SK-N-SH (cell line): ENCODE measurements around the gene DES. TPM values are rescaled to one million over a fixed set of nuclear protein-coding genes. Genes with fewer than 3 reads are reported as not detected.

Experiments
- CTCF ChIA-PET: fragments of 300-600, 350-600 bp; formaldehyde crosslinking; extraction: SDS; loops from one replicate; lab custom pipeline; 2021; lab: Yijun Ruan, JAX
- POLR2A ChIA-PET: fragments of 350-600 bp; sonication (Branson Sonifier 250); formaldehyde crosslinking; extraction: SDS; loops from one replicate; lab custom pipeline; 2020; ENCODE audit warnings: antibody characterized with exemption, inconsistent platforms; lab: Yijun Ruan, JAX
- DNase-seq: peaks from one replicate; pipeline ENCODE4 v3.0.0; 2012
- H2AFZ ChIP-seq: fragments of 200-600 bp; sonication (generic); 2 replicates; pipeline ENCODE4 v1.8.1; 2016; ENCODE audit warnings: antibody characterized with exemption, mild to moderate bottlenecking, low read depth
- H3F3A ChIP-seq: fragments of 200-600 bp; sonication (generic); replicated peaks from 2 replicates; pipeline ENCODE3; 2016; ENCODE audit warnings: antibody characterized with exemption, mild to moderate bottlenecking; ENCODE audit not compliant: insufficient read depth
- H3K27ac ChIP-seq, 2 experiments: fragments of 200-500 bp in 1 of 2; fragments of 200-600 bp in 1 of 2; sonication (Bioruptor generic) in 1 of 2; sonication (generic), shearing (Covaris generic) in 1 of 2; 2 replicates each; pipeline versions ENCODE4 v1.5.1 to v1.6.1; 2014 to 2016; ENCODE audit warnings: low read depth in 2 of 2, inconsistent platforms in 1 of 2, low read length in 1 of 2, mild to moderate bottlenecking in 1 of 2, mixed read lengths in 1 of 2
- H3K27me3 ChIP-seq: fragments of 200-600 bp; sonication (generic), shearing (Covaris generic); 2 replicates; pipeline ENCODE4 v1.6.1; 2016; ENCODE audit warnings: mixed run types; ENCODE audit not compliant: insufficient read depth
- H3K36me3 ChIP-seq, 2 experiments: fragments of 200-500 bp in 1 of 2; fragments of 200-600 bp in 1 of 2; sonication (Bioruptor generic) in 1 of 2; sonication (generic) in 1 of 2; replicated peaks in 1 of 2; 2 replicates each; pipeline versions ENCODE3 to v1.5.1; 2014 to 2016; ENCODE audit warnings: low read length in 1 of 2, mild to moderate bottlenecking in 1 of 2; ENCODE audit not compliant: insufficient read depth in 2 of 2, control insufficient read depth in 1 of 2
- H3K4me1 ChIP-seq, 2 experiments: fragments of 200-500 bp in 1 of 2; fragments of 200-600 bp in 1 of 2; sonication (Bioruptor generic) in 1 of 2; sonication (generic), shearing (Covaris generic) in 1 of 2; 2 replicates each; pipeline versions ENCODE4 v1.5.1 to v1.6.1; 2014 to 2016; ENCODE audit warnings: low read depth in 1 of 2, low read length in 1 of 2, mixed run types in 1 of 2; ENCODE audit not compliant: insufficient read depth in 2 of 2, control insufficient read depth in 1 of 2
- H3K4me2 ChIP-seq: fragments of 200-600 bp; sonication (generic), shearing (Covaris generic); 2 replicates; pipeline ENCODE4 v1.6.1; 2017; ENCODE audit warnings: mixed run types
- H3K4me3 ChIP-seq, 2 experiments: fragments of 200-500 bp in 1 of 2; fragments of 200-600 bp in 1 of 2; sonication (Bioruptor generic) in 1 of 2; sonication (generic), shearing (Covaris generic) in 1 of 2; 2 replicates each; pipeline versions ENCODE4 v1.5.1 to v1.8.1; 2014 to 2016; ENCODE audit warnings: low read depth in 2 of 2, inconsistent platforms in 1 of 2, low read length in 1 of 2, mild to moderate bottlenecking in 1 of 2, mixed read lengths in 1 of 2, moderate library complexity in 1 of 2
- H3K79me2 ChIP-seq: fragments of 200-600 bp; sonication (generic); 2 replicates; pipeline ENCODE4 v1.8.1; 2017; ENCODE audit warnings: mild to moderate bottlenecking; ENCODE audit not compliant: insufficient read depth
- H3K9ac ChIP-seq: fragments of 200-600 bp; sonication (generic); 2 replicates; pipeline ENCODE4 v1.6.1; 2017; ENCODE audit warnings: mixed run types
- H3K9me2 ChIP-seq: fragments of 200-600 bp; sonication (generic); 2 replicates; pipeline ENCODE4 v1.6.1; 2017; ENCODE audit warnings: mixed run types
- H3K9me3 ChIP-seq: fragments of 200-600 bp; sonication (generic); 2 replicates; pipeline ENCODE4 v1.6.1; 2017; ENCODE audit warnings: mixed run types, mild to moderate bottlenecking, moderate library complexity
- H4K20me1 ChIP-seq: fragments of 200-600 bp; sonication (generic); 2 replicates; pipeline ENCODE4 v1.6.1; 2017; ENCODE audit warnings: mild to moderate bottlenecking, mixed run types; ENCODE audit not compliant: insufficient read depth
- EP300 ChIP-seq, 2 experiments: IDR thresholded peaks; 2 replicates each; pipeline versions ENCODE4 v1.4.0 to v1.6.1; 2012; ENCODE audit warnings: borderline replicate concordance in 1 of 2, low read depth in 1 of 2, low read length in 1 of 2
- IRF3 ChIP-seq: fragments of 150-350 bp; IDR thresholded peaks from 2 replicates; pipeline ENCODE4 v1.6.1; 2016; ENCODE audit warnings: mild to moderate bottlenecking, low read depth, low read length
- JUND ChIP-seq: IDR thresholded peaks from 2 replicates; pipeline ENCODE4 v1.4.0; 2012
- MXI1 ChIP-seq: IDR thresholded peaks from 2 replicates; pipeline ENCODE4 v1.6.1; 2012; ENCODE audit warnings: mild to moderate bottlenecking, low read depth, low read length, improper control_type of control experiment
- PBX3 ChIP-seq: IDR thresholded peaks from 2 replicates; pipeline ENCODE4; 2012
- RFX5 ChIP-seq: IDR thresholded peaks from 2 replicates; pipeline ENCODE4 v1.6.1; 2012; ENCODE audit warnings: mild to moderate bottlenecking, improper control_type of control experiment, low read length
- RXRA ChIP-seq: IDR thresholded peaks from 2 replicates; pipeline ENCODE4 v1.4.0; 2012; ENCODE audit warnings: low read depth, mild to moderate bottlenecking, borderline replicate concordance
- SIN3A ChIP-seq: IDR thresholded peaks from 2 replicates; pipeline ENCODE4 v1.6.1; 2012; ENCODE audit warnings: low read depth, mild to moderate bottlenecking, low read length, moderate library complexity, borderline replicate concordance
- USF2 ChIP-seq: fragments of 150-350 bp; IDR thresholded peaks from 2 replicates; pipeline ENCODE4 v1.6.1; 2017; ENCODE audit warnings: antibody characterized with exemption, low read length, low read depth, borderline replicate concordance
- WGBS: methylation state at CpG from one replicate; pipeline ENCODE4 v1.1.6; 2017; ENCODE audit warnings: low lambda C conversion rate; 5-methylcytosine and 5-hydroxymethylcytosine counted together
- polyA plus RNA-seq, 3 experiments: library from polyadenylated mRNA; depleted of rRNA; stranded (reverse); fragments of >200 nt; gene quantifications; 2 replicates each; pipeline ENCODE4 v1.2.3, GENCODE V29; 2012
- TF ChIP-seq, protein P1 (sequence below): IDR thresholded peaks from 2 replicates; pipeline ENCODE4 v1.4.0; 2012; ENCODE audit warnings: low read depth, borderline replicate concordance

Gene DES
- polyA plus RNA-seq, 1 of the 3 experiments (the other 2 are of a cell fraction), result 0.21 TPM

DNA sequence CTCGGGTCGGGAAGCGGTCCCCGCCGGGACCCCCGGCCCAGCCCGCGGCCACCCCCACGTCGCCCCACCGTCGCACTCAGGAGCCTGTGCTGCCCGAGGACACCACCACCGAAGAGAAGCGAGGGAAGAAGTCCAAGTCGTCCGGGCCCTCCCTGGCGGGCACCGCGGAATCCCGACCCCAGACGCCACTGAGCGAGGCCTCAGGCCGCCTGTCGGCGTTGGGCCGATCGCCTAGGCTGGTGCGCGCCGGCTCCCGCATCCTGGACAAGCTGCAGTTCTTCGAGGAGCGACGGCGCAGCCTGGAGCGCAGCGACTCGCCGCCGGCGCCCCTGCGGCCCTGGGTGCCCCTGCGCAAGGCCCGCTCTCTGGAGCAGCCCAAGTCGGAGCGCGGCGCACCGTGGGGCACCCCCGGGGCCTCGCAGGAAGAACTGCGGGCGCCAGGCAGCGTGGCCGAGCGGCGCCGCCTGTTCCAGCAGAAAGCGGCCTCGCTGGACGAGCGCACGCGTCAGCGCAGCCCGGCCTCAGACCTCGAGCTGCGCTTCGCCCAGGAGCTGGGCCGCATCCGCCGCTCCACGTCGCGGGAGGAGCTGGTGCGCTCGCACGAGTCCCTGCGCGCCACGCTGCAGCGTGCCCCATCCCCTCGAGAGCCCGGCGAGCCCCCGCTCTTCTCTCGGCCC lies 30.1 kb downstream of the DES start:
- no peaks in the 10 kb centered on the region for H3K27me3 ChIP-seq
- H4K20me1 ChIP-seq, result no peaks in the 10 kb centered on the region
- DNase-seq, result no peak
- 97% methylated on average over 33 of the region's 88 CpGs for WGBS
- H3K79me2 ChIP-seq, result peaks cover 11% of the 10 kb centered on the region; the same call in 1 of the 2 replicates
- no peaks in the 10 kb centered on the region for H3K9me3 ChIP-seq
- peaks cover 46 to 55% of the 10 kb centered on the region in 2 experiments for H3K4me1 ChIP-seq
- H3K4me3 ChIP-seq, result no peak overlapping the region
- no peak overlapping the region; a peak in 1 of 4 replicates for H3K27ac ChIP-seq
- H3F3A ChIP-seq, result peaks cover 16% of the 10 kb centered on the region
- ChIA-PET CTCF (interaction anchor here (2.8 to 6.2 kb wide), 2 partner anchors 11 to 81 kb away, joined by 12 to 36 read pairs; no protein-coding TSS in a partner anchor), POLR2A (no interaction called here)
- peaks cover 21 to 39% of the 10 kb centered on the region in 2 experiments for H3K36me3 ChIP-seq
- no peaks in the 10 kb centered on the region for H3K9me2 ChIP-seq
- TF ChIP-seq EP300 (IDR thresholded peaks at IDR 0.05; ENCODE audit: borderline replicate concordance in 1 of 2, low read depth in 1 of 2, low read length in 1 of 2) (no peak), JUND (no peak), USF2 (no peak), MXI1 (no peak), RFX5 (no peak)
- no peak overlapping the region for H3K9ac ChIP-seq
- no peak overlapping the region for H2AFZ ChIP-seq
- H3K4me2 ChIP-seq, result no peak overlapping the region

DNA sequence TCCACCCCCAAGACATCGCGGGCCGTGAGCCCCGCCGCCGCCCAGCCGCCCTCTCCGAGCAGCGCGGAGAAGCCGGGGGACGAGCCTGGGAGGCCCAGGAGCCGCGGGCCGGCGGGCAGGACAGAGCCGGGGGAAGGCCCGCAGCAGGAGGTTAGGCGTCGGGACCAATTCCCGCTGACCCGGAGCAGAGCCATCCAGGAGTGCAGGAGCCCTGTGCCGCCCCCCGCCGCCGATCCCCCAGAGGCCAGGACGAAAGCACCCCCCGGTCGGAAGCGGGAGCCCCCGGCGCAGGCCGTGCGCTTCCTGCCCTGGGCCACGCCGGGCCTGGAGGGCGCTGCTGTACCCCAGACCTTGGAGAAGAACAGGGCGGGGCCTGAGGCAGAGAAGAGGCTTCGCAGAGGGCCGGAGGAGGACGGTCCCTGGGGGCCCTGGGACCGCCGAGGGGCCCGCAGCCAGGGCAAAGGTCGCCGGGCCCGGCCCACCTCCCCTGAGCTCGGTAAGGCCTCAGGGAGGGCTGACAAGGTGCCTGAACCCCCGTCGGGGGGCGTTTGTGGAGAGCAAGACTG lies 30.7 kb downstream of the DES start:
- CTCF ChIA-PET, result interaction anchor here (2.8 to 6.2 kb wide), 2 partner anchors 10 to 81 kb away, joined by 12 to 36 read pairs; no protein-coding TSS in a partner anchor

More for the DNA sequence above, 30.7 kb downstream of the DES start:
- Histone ChIP-seq H3K4me1 (peaks cover 46 to 55% of the 10 kb centered on the region in 2 experiments), H3F3A (peaks cover 20% of the 10 kb centered on the region), H4K20me1 (no peaks in the 10 kb centered on the region), H3K4me3 (no peak overlapping the region), H3K27ac (no peak overlapping the region; a peak in 1 of 4 replicates), H3K27me3 (no peaks in the 10 kb centered on the region), H3K9me2 (no peaks in the 10 kb centered on the region), H2AFZ (no peak overlapping the region), H3K9me3 (no peaks in the 10 kb centered on the region), H3K9ac (no peak overlapping the region), H3K4me2 (no peak overlapping the region), H3K79me2 (peaks cover 4% of the 10 kb centered on the region; the same call in 1 of the 2 replicates), H3K36me3 (peaks cover 17 to 39% of the 10 kb centered on the region in 2 experiments)
- TF ChIP-seq SIN3A, result no peak
- TF ChIP-seq RXRA, result no peak
- TF ChIP-seq IRF3, result no peak
- TF ChIP-seq PBX3, result no peak
- no peak for TF ChIP-seq RFX5
- TF ChIP-seq, protein P1, sequence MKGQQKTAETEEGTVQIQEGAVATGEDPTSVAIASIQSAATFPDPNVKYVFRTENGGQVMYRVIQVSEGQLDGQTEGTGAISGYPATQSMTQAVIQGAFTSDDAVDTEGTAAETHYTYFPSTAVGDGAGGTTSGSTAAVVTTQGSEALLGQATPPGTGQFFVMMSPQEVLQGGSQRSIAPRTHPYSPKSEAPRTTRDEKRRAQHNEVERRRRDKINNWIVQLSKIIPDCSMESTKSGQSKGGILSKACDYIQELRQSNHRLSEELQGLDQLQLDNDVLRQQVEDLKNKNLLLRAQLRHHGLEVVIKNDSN, result no peak
- no peak for DNase-seq
- 100% methylated on average over 5 of the region's 51 CpGs for WGBS
- POLR2A ChIA-PET, result no interaction called here
